ENCODE results near the gene DAB1.
"Not testable (repeated sequence)": the region's sequence is repeated elsewhere in the genome, so short reads cannot be mapped to it uniquely, and the experiment has no call there.

DAB1 gene

DNA sequence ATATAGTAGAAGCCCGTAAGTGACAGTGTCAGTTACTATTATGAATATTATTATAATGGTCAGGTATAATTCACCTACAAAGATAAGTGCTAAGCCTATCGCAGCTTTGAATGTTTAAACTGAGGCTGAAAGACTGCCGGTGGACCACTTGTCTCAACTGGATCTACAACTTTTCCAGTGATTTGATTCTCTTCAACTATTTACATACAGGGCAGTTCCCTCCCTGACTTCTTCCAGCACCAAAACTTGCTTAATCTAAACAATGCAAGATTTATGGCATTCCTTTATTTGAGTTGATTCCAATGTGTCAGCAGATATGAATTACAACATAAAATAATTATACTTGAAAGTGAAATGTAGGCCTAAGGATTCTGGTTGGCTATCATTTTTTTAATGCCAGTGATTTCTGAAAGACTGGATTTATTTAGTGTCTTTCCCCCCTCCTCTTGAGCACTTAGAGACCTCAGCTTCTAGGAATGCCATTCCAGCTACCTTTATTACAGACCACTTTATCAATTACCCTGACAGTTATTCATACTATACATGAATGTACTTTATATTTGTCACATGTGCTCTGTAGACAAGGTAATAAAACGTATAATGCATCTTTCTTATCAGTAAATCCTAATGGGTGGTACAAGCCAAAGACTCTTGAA, 304.8 kb downstream of the DAB1 start:
- no peak for DNase-seq (ENCODE audit: low read depth)

DNA sequence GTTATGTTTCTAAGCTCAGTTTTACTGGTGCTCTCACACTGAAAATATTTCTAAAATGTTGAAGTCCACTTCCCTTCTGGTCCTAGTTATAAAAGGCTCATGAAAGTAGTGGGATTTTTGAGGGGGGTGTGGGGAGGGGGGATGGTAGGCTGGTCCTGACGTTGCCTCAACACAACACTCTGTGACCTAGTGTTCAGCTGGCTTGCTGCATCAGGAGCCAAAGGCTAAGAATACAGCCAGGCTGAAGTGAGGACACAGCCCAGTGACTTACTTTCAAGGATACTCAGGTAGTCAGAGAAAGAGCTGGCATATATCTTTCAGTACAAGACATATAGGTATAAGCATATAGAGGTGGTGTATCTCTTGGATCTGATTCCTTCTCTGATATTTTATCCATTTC, 306.1 kb downstream of the DAB1 start:
- DNase-seq (ENCODE audit: low read depth) = no peak

- DNase-seq (ENCODE audit: low read depth) = no peak
Measured at GRCh38 chr1:57116871-57117270, 307.0 kb downstream of the DAB1 start.

DNA sequence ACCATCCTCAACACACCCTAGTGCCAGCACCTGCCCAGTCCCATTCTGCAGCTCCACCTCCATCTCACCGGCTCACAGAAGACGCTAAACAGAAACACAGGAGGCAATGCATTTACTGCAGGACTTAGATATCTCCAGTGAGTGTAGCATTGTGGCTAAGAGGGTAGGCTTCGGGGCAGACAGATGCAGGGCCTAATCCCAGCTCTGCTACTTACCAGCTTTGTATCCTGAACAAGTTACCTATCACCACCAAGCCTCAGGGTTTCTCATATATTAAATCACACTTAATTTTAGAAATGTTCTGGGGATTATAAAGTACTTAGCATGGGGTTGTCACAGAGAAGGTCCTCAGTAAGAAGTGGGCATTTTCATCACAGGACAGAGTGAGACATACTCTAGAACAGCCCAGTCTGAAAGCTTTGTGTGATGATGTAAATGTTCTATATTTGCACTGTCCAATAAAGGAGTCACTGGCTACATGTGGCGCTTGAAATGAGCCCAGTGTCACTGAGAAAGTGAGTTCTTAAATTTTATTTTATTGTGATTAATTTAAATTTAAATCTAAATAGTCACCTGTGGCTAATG, 308.7 kb downstream of the DAB1 start:
- DNase-seq (ENCODE audit: low read depth) = no peak

GRCh38 chr1:57112148-57112547, 311.7 kb downstream of the DAB1 start:
- DNase-seq (ENCODE audit: low read depth) = no peak

- DNase-seq (ENCODE audit: low read depth) = no peak
Measured at GRCh38 chr1:57111175-57111574, 312.7 kb downstream of the DAB1 start.

DNA sequence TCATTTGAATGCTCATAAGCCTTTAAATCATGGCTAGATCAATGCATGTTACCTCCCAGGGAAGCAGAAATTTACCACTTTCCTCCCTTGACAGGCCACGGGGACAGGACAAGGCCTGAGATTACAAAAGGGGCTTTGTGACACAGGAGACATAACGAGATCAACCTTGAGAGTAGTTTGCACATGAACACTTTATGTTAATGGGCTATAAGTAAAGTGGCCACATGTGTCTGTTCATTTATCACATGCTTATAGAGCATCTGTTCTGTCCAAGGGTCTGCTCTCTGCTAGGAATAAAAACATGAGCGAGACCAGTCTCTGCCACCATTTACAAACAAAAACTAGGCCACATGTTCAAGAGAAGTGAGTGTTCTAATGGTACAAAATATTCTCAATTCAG, 314.0 kb downstream of the DAB1 start:
- no peak for DNase-seq (ENCODE audit: low read depth)

GRCh38 chr1:57109247-57109646, 314.6 kb downstream of the DAB1 start:
- DNase-seq (ENCODE audit: low read depth) = no peak

- no peak for DNase-seq (ENCODE audit: low read depth)
Measured at GRCh38 chr1:57106296-57106695, 317.6 kb downstream of the DAB1 start.

- DNase-seq (ENCODE audit: low read depth) = no peak
Measured at GRCh38 chr1:57102561-57103326, 321.1 kb downstream of the DAB1 start.

GRCh38 chr1:57101209-57101608, 322.7 kb downstream of the DAB1 start:
- no peak for DNase-seq (ENCODE audit: low read depth)

- no peak for DNase-seq (ENCODE audit: low read depth)
Measured at GRCh38 chr1:57094749-57095148, 329.1 kb downstream of the DAB1 start.

DNA sequence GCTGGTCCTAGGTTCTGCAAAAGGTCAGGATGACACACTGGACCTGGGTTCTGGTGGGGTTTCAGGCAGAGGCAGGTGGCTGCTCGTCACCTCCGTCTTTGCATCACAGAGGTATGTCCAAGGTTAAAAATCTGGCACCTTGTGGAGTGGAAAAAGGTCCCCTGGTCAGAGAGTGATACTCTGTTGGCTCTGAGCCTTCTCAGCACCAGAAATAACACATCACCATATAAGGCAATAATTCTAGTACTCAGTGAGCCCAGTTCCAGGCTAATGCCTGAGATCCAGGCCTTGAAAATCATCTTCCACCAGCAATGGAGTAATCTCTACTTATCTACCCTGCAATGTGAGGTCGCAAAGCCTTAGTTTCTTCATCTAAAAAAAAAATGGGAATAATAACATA, 330.7 kb downstream of the DAB1 start:
- no peak for DNase-seq (ENCODE audit: low read depth)

DNA sequence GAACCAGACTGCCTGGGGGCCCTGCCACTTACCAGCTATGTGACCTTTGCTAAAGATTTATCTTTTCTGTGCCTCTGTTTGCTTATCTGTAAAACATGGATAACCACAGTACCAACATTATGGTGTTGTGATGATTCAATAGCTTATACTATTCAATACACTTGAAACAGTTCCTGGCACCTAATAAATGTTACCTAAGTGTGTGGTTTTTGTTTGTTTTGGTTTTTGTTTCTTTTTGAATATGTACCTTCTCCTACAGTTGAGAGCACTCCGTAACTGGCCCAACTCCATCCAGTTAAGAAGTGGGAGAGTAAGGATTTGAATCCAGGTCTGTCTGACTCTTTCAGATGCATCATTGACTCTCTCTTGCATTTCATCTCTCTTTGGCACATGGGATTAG, 332.2 kb downstream of the DAB1 start:
- no peak for DNase-seq (ENCODE audit: low read depth)

- no peak for DNase-seq (ENCODE audit: low read depth)
Measured at GRCh38 chr1:57089855-57090254, 334.0 kb downstream of the DAB1 start.

DNA sequence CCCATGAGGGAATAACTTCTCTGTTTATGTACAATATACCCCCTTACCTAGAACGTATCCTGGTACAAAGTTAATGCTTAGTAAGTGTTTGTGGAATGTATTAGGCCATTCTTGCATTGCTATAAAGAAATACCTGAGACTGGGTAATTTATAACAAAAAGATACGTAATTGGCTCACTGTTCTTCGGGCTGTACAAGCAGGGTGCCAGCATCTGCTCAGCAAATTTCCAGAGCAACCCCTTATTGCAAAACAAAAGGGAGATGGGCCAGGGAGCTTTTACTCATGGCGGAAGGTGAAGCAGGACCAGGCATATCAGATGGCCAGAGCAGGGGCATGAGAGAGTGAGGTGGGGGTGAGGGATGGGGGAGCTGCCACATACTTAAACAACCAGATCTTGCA, 334.6 kb downstream of the DAB1 start:
- DNase-seq (ENCODE audit: low read depth) = no peak

DNA sequence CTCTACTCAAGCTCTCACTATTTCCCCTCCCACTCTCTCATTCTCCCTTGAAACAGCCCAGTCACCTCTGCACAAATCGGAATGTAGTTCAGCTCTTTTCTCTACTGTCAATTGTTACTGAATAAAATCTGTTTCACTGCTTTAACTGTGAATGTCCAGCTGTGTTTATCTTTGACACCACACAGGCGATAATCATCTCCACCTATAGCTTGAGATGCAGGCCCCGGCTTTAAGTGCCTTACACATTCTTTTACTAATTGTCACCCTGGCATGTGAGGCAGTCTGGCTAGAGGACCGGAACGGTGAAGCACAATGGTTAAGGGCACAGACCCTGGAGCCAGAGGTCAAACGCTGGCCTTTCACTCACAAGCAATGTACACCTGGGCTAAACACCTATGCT, 335.2 kb downstream of the DAB1 start:
- no peak for DNase-seq (ENCODE audit: low read depth)

GRCh38 chr1:57087660-57088059, 336.2 kb downstream of the DAB1 start:
- DNase-seq (ENCODE audit: low read depth) = not testable (repeated sequence)

GRCh38 chr1:57086154-57086553, 337.7 kb downstream of the DAB1 start:
- DNase-seq (ENCODE audit: low read depth) = no peak

DNA sequence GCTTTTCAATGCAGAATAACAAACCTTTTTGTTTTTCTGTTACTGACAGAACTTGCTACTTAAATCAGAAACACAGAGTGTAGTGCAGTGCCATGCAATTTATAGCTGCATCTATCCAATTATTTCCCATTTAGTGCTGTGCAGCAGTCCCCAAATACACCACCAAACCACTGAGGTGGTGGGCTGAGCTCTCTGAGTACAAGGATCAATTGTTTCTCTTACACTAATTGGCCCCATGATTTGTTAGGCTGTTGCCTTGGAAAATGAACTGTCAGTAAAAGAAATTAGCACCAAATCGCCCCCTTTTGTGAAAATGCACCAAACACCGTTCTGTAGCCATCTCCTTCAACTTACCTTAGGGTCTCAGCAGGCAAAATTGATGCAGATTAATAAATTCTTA, 339.2 kb downstream of the DAB1 start:
- DNase-seq (ENCODE audit: low read depth) = no peak

DNA sequence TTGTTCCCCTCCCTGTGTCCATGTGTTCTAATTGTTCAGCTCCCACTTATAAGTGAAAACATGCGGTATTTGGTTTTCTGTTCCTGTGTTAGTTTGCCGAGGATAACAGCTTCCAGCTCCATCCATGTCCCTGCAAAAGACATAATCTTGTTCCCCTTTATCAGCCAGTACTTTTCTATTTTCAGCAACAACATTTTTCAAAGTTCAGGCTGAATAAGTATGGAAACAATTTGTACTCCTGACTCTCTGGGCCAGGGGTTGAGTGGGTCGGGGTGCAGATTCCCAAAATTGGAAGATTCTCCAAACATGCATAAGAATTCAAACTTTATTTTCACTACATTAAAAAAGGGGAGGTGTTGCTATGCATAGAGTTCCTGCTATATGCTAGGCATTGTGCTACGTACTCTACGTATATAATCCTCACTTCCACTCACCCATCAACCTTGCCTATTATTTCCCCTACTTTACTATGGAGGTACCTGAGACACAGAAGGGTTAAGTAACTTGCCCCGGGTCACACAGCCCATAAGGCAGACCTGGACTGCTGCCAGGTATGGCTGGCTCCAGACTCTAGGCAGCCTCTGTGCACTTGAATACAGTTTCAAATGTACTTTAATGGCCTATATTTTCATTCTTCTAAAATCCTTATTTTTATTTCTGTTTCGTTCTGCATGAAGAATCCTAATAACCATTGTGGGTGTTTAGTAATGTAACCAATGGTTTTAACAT, 341.0 kb downstream of the DAB1 start:
- no peak for DNase-seq (ENCODE audit: low read depth)

DNA sequence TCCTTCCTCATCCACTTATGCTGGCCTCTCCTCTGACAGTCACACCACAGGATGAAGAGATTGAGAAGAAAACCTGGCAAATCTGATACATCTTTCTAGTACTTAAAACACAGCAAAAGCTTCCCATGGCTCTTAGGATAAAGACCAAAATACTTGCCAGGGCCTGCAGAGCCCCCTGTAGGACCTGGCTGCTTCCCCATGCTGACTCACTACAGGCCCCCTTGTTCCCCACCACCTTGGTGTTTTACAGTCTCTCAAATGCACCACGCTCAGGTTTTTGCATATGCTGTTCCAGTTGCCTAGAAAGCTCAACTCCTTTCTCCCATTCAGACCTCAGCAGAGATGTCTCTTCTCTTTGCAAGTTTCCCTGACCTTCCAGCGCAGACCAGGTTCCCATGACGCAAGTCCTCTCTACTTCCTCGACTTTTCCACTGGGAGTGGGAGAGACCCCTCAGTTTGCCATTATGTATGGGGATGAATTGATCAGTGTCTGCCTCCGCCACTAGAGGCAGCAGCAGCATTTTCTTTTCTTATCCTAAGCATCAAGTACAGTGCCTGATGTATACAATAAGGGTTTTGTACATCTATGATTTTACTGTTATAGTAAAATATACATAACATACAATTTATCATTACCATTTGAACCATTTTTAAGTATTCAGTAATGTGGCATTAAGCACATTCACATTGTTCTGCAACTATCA, 344.3 kb downstream of the DAB1 start:
- no peak for DNase-seq (ENCODE audit: low read depth)
